Measurements from ENCODE around the gene CSNK1D.

The CSNK1D gene

DNA sequence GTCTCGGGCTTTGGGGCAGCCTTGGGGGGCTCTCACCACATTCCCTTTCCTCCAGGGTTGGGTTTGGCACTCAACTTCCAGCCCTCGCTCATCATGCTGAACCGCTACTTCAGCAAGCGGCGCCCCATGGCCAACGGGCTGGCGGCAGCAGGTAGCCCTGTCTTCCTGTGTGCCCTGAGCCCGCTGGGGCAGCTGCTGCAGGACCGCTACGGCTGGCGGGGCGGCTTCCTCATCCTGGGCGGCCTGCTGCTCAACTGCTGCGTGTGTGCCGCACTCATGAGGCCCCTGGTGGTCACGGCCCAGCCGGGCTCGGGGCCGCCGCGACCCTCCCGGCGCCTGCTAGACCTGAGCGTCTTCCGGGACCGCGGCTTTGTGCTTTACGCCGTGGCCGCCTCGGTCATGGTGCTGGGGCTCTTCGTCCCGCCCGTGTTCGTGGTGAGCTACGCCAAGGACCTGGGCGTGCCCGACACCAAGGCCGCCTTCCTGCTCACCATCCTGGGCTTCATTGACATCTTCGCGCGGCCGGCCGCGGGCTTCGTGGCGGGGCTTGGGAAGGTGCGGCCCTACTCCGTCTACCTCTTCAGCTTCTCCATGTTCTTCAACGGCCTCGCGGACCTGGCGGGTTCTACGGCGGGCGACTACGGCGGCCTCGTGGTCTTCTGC is 36.3 kb downstream of the CSNK1D start:
- no peak for DNase-seq
- no peaks in the 10 kb centered on the region for H3K9me3 Mint-ChIP-seq
- H3K4me1 Mint-ChIP-seq: peaks cover 87% of the 10 kb centered on the region
- H3K27ac Mint-ChIP-seq: peak overlapping the region in 1 of 2 donors; percentile 88
- H3K4me3 Mint-ChIP-seq: peak overlapping the region in 1 of 2 donors; percentile 75
- no peaks in the 10 kb centered on the region for H3K27me3 Mint-ChIP-seq
- ATAC-seq: no peak

- ATAC-seq: peak; percentile 17
- no peaks in the 10 kb centered on the region for H3K9me3 Mint-ChIP-seq
- peaks cover 83% of the 10 kb centered on the region for H3K4me1 Mint-ChIP-seq
- peak overlapping the region in 1 of 2 donors; percentile 34 for H3K27ac Mint-ChIP-seq
- H3K27me3 Mint-ChIP-seq: no peaks in the 10 kb centered on the region
- peak overlapping the region in 1 of 2 donors; percentile 10 for H3K4me3 Mint-ChIP-seq
- peak; percentile 69 to 71 for DNase-seq
Observed at GRCh38 chr17:82236142-82236971, 37.1 kb downstream of the CSNK1D start.

GRCh38 chr17:82235775-82236141 is 37.7 kb downstream of the CSNK1D start:
- Mint-ChIP-seq H3K4me1 (peaks cover 77% of the 10 kb centered on the region), H3K9me3 (no peaks in the 10 kb centered on the region), H3K27me3 (no peaks in the 10 kb centered on the region), H3K27ac (no peak overlapping the region), H3K4me3 (peak overlapping the region in 1 of 2 donors; percentile 8)
- DNase-seq: no peak
- ATAC-seq: no peak

GRCh38 chr17:82235056-82235774 is 38.3 kb downstream of the CSNK1D start:
- H3K4me1 Mint-ChIP-seq: peaks cover 74% of the 10 kb centered on the region
- no peaks in the 10 kb centered on the region for H3K27me3 Mint-ChIP-seq
- H3K4me3 Mint-ChIP-seq: no peak overlapping the region
- DNase-seq (no peak), ATAC-seq (no peak)
- H3K27ac Mint-ChIP-seq: no peak overlapping the region
- no peaks in the 10 kb centered on the region for H3K9me3 Mint-ChIP-seq

GRCh38 chr17:82234211-82235055 is 39.1 kb downstream of the CSNK1D start:
- H3K4me1 Mint-ChIP-seq: peaks cover 73% of the 10 kb centered on the region
- DNase-seq (no peak), ATAC-seq (no peak)
- no peak overlapping the region for H3K4me3 Mint-ChIP-seq
- H3K27me3 Mint-ChIP-seq: no peaks in the 10 kb centered on the region
- H3K27ac Mint-ChIP-seq: no peak overlapping the region
- no peaks in the 10 kb centered on the region for H3K9me3 Mint-ChIP-seq

GRCh38 chr17:82232876-82233785 is 40.4 kb downstream of the CSNK1D start:
- ATAC-seq (no peak), DNase-seq (peak in 1 of 2 donors; percentile 11)
- Mint-ChIP-seq H3K4me3 (no peak overlapping the region), H3K9me3 (no peaks in the 10 kb centered on the region), H3K4me1 (peaks cover 60% of the 10 kb centered on the region), H3K27me3 (no peaks in the 10 kb centered on the region), H3K27ac (peak overlapping the region in 1 of 2 donors; percentile 88)

DNA sequence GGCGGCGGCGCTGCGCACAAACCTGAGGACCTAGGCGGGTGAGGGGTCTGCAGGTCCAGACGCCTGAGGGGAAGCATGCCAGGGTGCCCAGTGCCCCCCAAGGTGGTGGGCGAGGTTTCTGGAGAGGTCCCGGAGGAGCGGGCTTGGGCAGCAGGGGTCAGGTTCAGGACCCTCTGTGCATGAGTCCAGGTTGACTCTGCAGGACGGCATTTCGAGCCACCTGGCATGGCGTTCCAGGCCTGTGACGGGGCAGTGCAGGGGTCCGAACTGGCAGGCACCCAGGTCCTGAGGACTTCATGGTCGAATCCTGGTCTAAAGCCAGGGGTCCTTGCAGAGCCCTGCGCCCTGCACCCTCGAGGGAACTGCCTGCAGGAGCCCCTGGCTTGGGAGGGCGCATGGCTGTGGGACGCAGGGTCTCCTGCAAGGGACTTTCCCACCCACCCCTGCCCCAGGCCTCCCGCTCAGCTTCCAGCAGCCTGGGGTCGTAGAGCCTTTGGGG is 41.1 kb downstream of the CSNK1D start:
- H3K27me3 Mint-ChIP-seq: no peaks in the 10 kb centered on the region
- H3K9me3 Mint-ChIP-seq: no peaks in the 10 kb centered on the region
- DNase-seq (peak in 1 of 2 donors; percentile 18), ATAC-seq (no peak)
- peak overlapping the region in 1 of 2 donors; percentile 24 for H3K4me3 Mint-ChIP-seq
- no peak overlapping the region for H3K27ac Mint-ChIP-seq
- H3K4me1 Mint-ChIP-seq: peaks cover 53% of the 10 kb centered on the region

GRCh38 chr17:82231562-82232321 is 41.8 kb downstream of the CSNK1D start:
- Mint-ChIP-seq H3K27ac (no peak overlapping the region), H3K9me3 (no peaks in the 10 kb centered on the region), H3K27me3 (no peaks in the 10 kb centered on the region), H3K4me1 (peaks cover 51% of the 10 kb centered on the region), H3K4me3 (peak overlapping the region; percentile 42 to 67)
- peak in 1 of 2 donors; percentile 39 for DNase-seq
- peak; percentile 2 for ATAC-seq

DNA sequence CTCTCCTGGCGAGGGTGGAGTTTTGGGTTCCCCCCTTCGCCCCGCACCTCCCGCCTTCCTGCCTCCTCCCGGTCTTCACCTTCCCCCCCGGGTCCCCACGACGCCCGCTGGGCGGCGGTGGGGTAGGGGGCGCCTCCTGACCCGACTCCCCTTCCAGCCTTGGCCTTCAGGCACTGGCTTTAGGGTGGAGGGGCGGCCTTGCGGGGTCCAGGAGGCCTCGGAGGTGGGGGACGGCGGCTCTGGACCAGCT is 42.3 kb downstream of the CSNK1D start:
- Mint-ChIP-seq H3K4me3 (peak overlapping the region in 1 of 2 donors; percentile 67), H3K27me3 (no peaks in the 10 kb centered on the region), H3K27ac (no peak overlapping the region), H3K9me3 (no peaks in the 10 kb centered on the region), H3K4me1 (peaks cover 46% of the 10 kb centered on the region)
- DNase-seq: no peak
- no peak for ATAC-seq

GRCh38 chr17:82230609-82231311 is 42.7 kb downstream of the CSNK1D start:
- H3K4me1 Mint-ChIP-seq: peaks cover 41% of the 10 kb centered on the region
- no peak overlapping the region for H3K27ac Mint-ChIP-seq
- H3K27me3 Mint-ChIP-seq: no peaks in the 10 kb centered on the region
- peak overlapping the region; percentile 82 to 86 for H3K4me3 Mint-ChIP-seq
- DNase-seq (peak; percentile 68 to 74), ATAC-seq (peak; percentile 54)
- no peaks in the 10 kb centered on the region for H3K9me3 Mint-ChIP-seq

- DNase-seq (peak in 1 of 2 donors; percentile 25), ATAC-seq (no peak)
- Mint-ChIP-seq H3K4me3 (peak overlapping the region; percentile 82 to 86), H3K27ac (peak overlapping the region; percentile 33 to 91), H3K9me3 (no peaks in the 10 kb centered on the region), H3K27me3 (no peaks in the 10 kb centered on the region), H3K4me1 (peaks cover 33% of the 10 kb centered on the region)
Observed at GRCh38 chr17:82229698-82230608, 43.5 kb downstream of the CSNK1D start.

All from stimulated activated naive CD8-positive, alpha-beta T cell treated with anti-CD3 and anti-CD28 coated beads, Interleukin-15, amount 100 ng/mL, for 72 hours (primary cell).